ENCODE measurements around the gene CPPED1.

CPPED1 gene

GRCh38 chr16:12685806-12686205 is 117.9 kb downstream of the CPPED1 start:
- POLR2A ChIA-PET (ENCODE audit: low non-redundant PET) = no interaction called here

GRCh38 chr16:12682432-12683165 is 121.1 kb downstream of the CPPED1 start:
- DNase-seq (ENCODE audit: low spot score) = no peak
- TF ChIP-seq CTCF (conservative IDR thresholded peaks at IDR 0.05; ENCODE audit: low read depth) = no peak
- POLR2A ChIA-PET (ENCODE audit: low non-redundant PET) = no interaction called here
- H3K27ac ChIP-seq = no peak overlapping the region
- CTCF ChIA-PET = interaction anchor here (0.7 kb wide), 1 partner anchor 28 kb away, joined by 4 read pairs; no protein-coding TSS in a partner anchor

More at GRCh38 chr16:12685806-12686205, 117.9 kb downstream of the CPPED1 start:
- CTCF ChIA-PET = no interaction called here
- H3K27ac ChIP-seq = no peak overlapping the region
- TF ChIP-seq CTCF (conservative IDR thresholded peaks at IDR 0.05; ENCODE audit: low read depth) = no peak
- DNase-seq (ENCODE audit: low spot score) = no peak

- DNase-seq (ENCODE audit: low spot score) = no peak
- ChIA-PET POLR2A (ENCODE audit: low non-redundant PET) (no interaction called here), CTCF (no interaction called here)
- no peak for TF ChIP-seq CTCF (conservative IDR thresholded peaks at IDR 0.05; ENCODE audit: low read depth)
- no peak overlapping the region for H3K27ac ChIP-seq
These were observed 122.0 kb downstream of the CPPED1 start for GRCh38 chr16:12681653-12682052.

- POLR2A ChIA-PET (ENCODE audit: low non-redundant PET) = no interaction called here
- CTCF ChIA-PET = interaction anchor here (0.6 kb wide), 1 partner anchor 498 kb away, joined by 5 read pairs; no protein-coding TSS in a partner anchor
- DNase-seq (ENCODE audit: low spot score) = no peak
- TF ChIP-seq CTCF (conservative IDR thresholded peaks at IDR 0.05; ENCODE audit: low read depth) = no peak
- H3K27ac ChIP-seq = no peak overlapping the region
These were observed 123.2 kb downstream of the CPPED1 start for GRCh38 chr16:12680531-12680930.

GRCh38 chr16:12679660-12680272 is 123.9 kb downstream of the CPPED1 start:
- POLR2A ChIA-PET (ENCODE audit: low non-redundant PET) = no interaction called here
- CTCF ChIA-PET = no interaction called here

GRCh38 chr16:12678983-12679382 is 124.7 kb downstream of the CPPED1 start:
- no peak overlapping the region for H3K27ac ChIP-seq
- POLR2A ChIA-PET (ENCODE audit: low non-redundant PET) = no interaction called here
- DNase-seq (ENCODE audit: low spot score) = no peak
- TF ChIP-seq CTCF (conservative IDR thresholded peaks at IDR 0.05; ENCODE audit: low read depth) = no peak
- CTCF ChIA-PET = no interaction called here

More at GRCh38 chr16:12679660-12680272, 123.9 kb downstream of the CPPED1 start:
- H3K27ac ChIP-seq = no peak overlapping the region
- DNase-seq (ENCODE audit: low spot score) = no peak
- no peak for TF ChIP-seq CTCF (conservative IDR thresholded peaks at IDR 0.05; ENCODE audit: low read depth)
